Breast epithelium (tissue), 3 donors: ENCODE measurements around the gene SLC38A10.

Experiments used
- CTCF ChIP-seq, 3 donors: fragments of 450-650 bp; IDR thresholded peaks; one replicate each; pipeline ENCODE4 v1.5.1; 2016 to 2017; ENCODE audit warnings: antibody characterized with exemption in 3 of 3, mild to moderate bottlenecking in 3 of 3, moderate library complexity in 3 of 3
- POLR2A ChIP-seq: fragments of 450-650 bp; IDR thresholded peaks from one replicate; pipeline ENCODE4 v1.6.1; 2016; ENCODE audit warnings: antibody characterized with exemption, mild to moderate bottlenecking, moderate library complexity

GRCh38 chr17:81248649-81249048 is 46.5 kb downstream of the SLC38A10 start:
- TF ChIP-seq CTCF (IDR thresholded peaks at IDR 0.05) (no peak), POLR2A (no peak)
